Naive thymus-derived CD8-positive, alpha-beta T cell (primary cell): Measurements from ENCODE around the gene KPNA4. TPM values are rescaled to one million over a fixed set of nuclear protein-coding genes. Genes with fewer than 3 reads are reported as not detected.
A peak's percentile ranks its signal among the peaks of the same experiment; 100 is the strongest.
"Not testable (repeated sequence)": the region's sequence is repeated elsewhere in the genome, so short reads cannot be mapped to it uniquely, and the experiment has no call there.

Experiments
- ATAC-seq, 2 donors: fragments of 150-1000 bp; cut with Tn5 transposase in 1 of 2; sonication (Bioruptor Pico), chemical (Tn5 transposase) in 1 of 2; 1 replicate in 1 of 2; 2 replicates in 1 of 2; pipeline ENCODE4 v1.10.0; 2021; ENCODE audit warnings: mild to moderate bottlenecking in 2 of 2, moderate library complexity in 2 of 2
- POLR2A ChIA-PET: fragments of 350-600 bp; sonication (Branson Sonifier 250); formaldehyde crosslinking; loops from one replicate; lab custom pipeline; 2021; ENCODE audit warnings: antibody characterized with exemption; lab: Charles Lee
- DNase-seq, 10 donors: peaks; one replicate each; pipeline versions ENCODE4 v3.0.0 to v3.0.0-alpha.2; 2020 to 2022
- H3K27ac Mint-ChIP-seq, 10 donors: one replicate each; pipeline ENCODE4 v1.8.0; 2020 to 2022; ENCODE audit warnings: mild to moderate bottlenecking in 10 of 10, mixed read lengths in 10 of 10, moderate library complexity in 4 of 10, inconsistent platforms in 1 of 10
- H3K27me3 Mint-ChIP-seq, 5 donors: one replicate each; pipeline ENCODE4 v1.8.0; 2021 to 2022; ENCODE audit warnings: mixed read lengths in 5 of 5
- H3K36me3 Mint-ChIP-seq, 3 donors: one replicate each; pipeline ENCODE4 v1.8.0; 2020 to 2022; ENCODE audit warnings: mixed read lengths in 3 of 3, mild to moderate bottlenecking in 2 of 3, inconsistent platforms in 1 of 3
- H3K4me1 Mint-ChIP-seq, 4 donors: one replicate each; pipeline ENCODE4 v1.8.0; 2021 to 2022; ENCODE audit warnings: mixed read lengths in 4 of 4
- H3K4me3 Mint-ChIP-seq, 10 donors: one replicate each; pipeline ENCODE4 v1.8.0; 2020 to 2022; ENCODE audit warnings: mild to moderate bottlenecking in 10 of 10, mixed read lengths in 10 of 10, moderate library complexity in 6 of 10, inconsistent platforms in 1 of 10
- H3K9me3 Mint-ChIP-seq, 9 donors: one replicate each; pipeline ENCODE4 v1.8.0; 2020 to 2022; ENCODE audit warnings: mixed read lengths in 9 of 9, mild to moderate bottlenecking in 3 of 9, inconsistent platforms in 1 of 9, moderate library complexity in 1 of 9
- polyA plus RNA-seq, 3 donors: library from polyadenylated mRNA; unstranded; fragments of 300-500 nt; fragmentation: Illumina TruSeq; gene quantifications; one replicate each; pipeline ENCODE4 v1.2.3, GENCODE V29; 2021
- total RNA-seq, 8 experiments: library from RNA in 2 of 8; stranded (reverse) in 2 of 8; gene quantifications; one replicate each; pipeline ENCODE4 v1.2.3 and lab custom pipeline; 2021 to 2026

KPNA4 gene
- total and polyA plus RNA-seq, 5 experiments from 2014 or later, result 6.2 to 54.4 (median 8.1) TPM

- POLR2A ChIA-PET, result no interaction called here
- H3K27me3 Mint-ChIP-seq, result peaks cover 16 to 55% (median 26%) of the 10 kb centered on the region in 5 donors
- DNase-seq (no peak), ATAC-seq (no peak)
- peaks cover 4 to 33% (median 14%) of the 10 kb centered on the region in 9 donors for H3K9me3 Mint-ChIP-seq
- H3K4me3 Mint-ChIP-seq, result no peak overlapping the region
- H3K36me3 Mint-ChIP-seq, result peaks cover 0 to 30% (median 4%) of the 10 kb centered on the region in 3 donors
- H3K27ac Mint-ChIP-seq, result peak overlapping the region in 1 of 10 donors; percentile 11
- no peaks in the 10 kb centered on the region for H3K4me1 Mint-ChIP-seq
These were observed 21.7 kb upstream of the KPNA4 start for GRCh38 chr3:160587105-160587504.

- peak overlapping the region in 1 of 10 donors; percentile 11 for H3K27ac Mint-ChIP-seq
- peaks cover 16 to 59% (median 28%) of the 10 kb centered on the region in 5 donors for H3K27me3 Mint-ChIP-seq
- ATAC-seq (no peak), DNase-seq (no peak)
- H3K36me3 Mint-ChIP-seq, result peaks cover 0 to 34% (median 6%) of the 10 kb centered on the region in 3 donors
- peaks cover 5 to 37% (median 17%) of the 10 kb centered on the region in 9 donors for H3K9me3 Mint-ChIP-seq
- peaks cover 0 to 2% (median 0%) of the 10 kb centered on the region in 4 donors for H3K4me1 Mint-ChIP-seq
- POLR2A ChIA-PET, result no interaction called here
- H3K4me3 Mint-ChIP-seq, result no peak overlapping the region
These were observed 21.3 kb upstream of the KPNA4 start for GRCh38 chr3:160586679-160587078.

DNA sequence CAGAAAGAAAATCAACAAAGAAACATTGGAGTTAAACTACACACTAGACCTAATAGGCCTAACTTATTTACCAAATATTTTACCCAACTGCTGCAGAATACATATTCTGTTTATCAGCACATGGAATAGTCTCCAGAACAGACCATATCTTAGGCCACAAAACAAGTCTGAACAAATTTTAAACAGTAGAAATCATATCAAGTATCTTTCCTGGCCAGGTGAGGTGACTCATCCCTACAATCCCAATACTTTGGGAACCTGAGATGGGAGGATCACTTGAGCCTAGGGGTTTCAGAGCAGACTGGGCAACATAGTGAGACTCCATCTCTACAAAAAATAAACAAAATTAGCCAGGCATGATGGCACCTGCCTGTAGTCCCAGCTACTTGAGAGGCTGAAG is 18.1 kb upstream of the KPNA4 start:
- POLR2A ChIA-PET, result no interaction called here
- ATAC-seq (no peak), DNase-seq (no peak)
- Mint-ChIP-seq H3K4me1 (peaks cover 0 to 3% (median 0%) of the 10 kb centered on the region in 4 donors), H3K9me3 (peaks cover 8 to 42% (median 19%) of the 10 kb centered on the region in 9 donors), H3K4me3 (no peak overlapping the region), H3K27ac (no peak overlapping the region), H3K36me3 (peaks cover 0 to 34% (median 13%) of the 10 kb centered on the region in 3 donors), H3K27me3 (peaks cover 23 to 64% (median 25%) of the 10 kb centered on the region in 5 donors)

- Mint-ChIP-seq H3K27ac (no peak overlapping the region), H3K36me3 (peaks cover 0 to 31% (median 13%) of the 10 kb centered on the region in 3 donors), H3K4me1 (peaks cover 0 to 3% (median 0%) of the 10 kb centered on the region in 4 donors), H3K4me3 (no peak overlapping the region), H3K27me3 (peaks cover 19 to 62% (median 27%) of the 10 kb centered on the region in 5 donors), H3K9me3 (peaks cover 8 to 42% (median 17%) of the 10 kb centered on the region in 9 donors)
- no peak for DNase-seq
- no peak for ATAC-seq
- POLR2A ChIA-PET, result no interaction called here
These were observed 15.6 kb upstream of the KPNA4 start for GRCh38 chr3:160580938-160581337.

DNA sequence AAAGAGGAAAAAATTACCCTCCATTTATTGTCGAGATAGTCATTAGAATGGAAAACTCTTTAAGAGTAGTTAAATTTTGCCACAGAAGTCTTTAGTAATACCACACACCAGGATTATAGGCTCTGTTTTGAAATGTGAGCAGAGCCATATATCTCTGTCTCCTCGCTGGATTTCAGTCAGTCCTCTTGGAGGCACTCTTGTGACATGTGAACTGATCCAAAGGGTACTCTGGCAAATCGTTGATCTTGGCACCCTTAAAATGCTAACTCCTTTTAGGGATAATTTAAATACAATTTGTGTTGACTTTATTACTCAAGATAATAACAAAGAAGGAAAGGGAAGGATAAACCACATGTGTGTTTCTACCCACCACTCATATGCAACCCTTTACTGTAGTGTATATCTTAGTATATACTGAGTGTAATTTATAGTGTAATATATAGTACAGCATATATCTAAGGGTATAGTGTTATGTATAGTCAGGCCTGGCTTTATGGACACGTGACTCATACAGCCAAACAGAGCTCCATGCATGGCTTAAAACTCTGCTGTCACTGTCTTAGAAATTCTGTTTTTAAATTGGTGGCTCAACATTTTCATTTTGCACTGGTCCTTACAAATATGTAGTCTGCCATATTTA is 12.3 kb upstream of the KPNA4 start:
- H3K9me3 Mint-ChIP-seq, result peaks cover 6 to 23% (median 15%) of the 10 kb centered on the region in 9 donors
- no peak overlapping the region for H3K27ac Mint-ChIP-seq
- peaks cover 0 to 15% (median 9%) of the 10 kb centered on the region in 3 donors for H3K36me3 Mint-ChIP-seq
- DNase-seq (no peak), ATAC-seq (no peak)
- no peak overlapping the region for H3K4me3 Mint-ChIP-seq
- H3K4me1 Mint-ChIP-seq, result peaks cover 0 to 3% (median 0%) of the 10 kb centered on the region in 4 donors
- POLR2A ChIA-PET, result no interaction called here
- peaks cover 13 to 53% (median 22%) of the 10 kb centered on the region in 5 donors for H3K27me3 Mint-ChIP-seq

DNA sequence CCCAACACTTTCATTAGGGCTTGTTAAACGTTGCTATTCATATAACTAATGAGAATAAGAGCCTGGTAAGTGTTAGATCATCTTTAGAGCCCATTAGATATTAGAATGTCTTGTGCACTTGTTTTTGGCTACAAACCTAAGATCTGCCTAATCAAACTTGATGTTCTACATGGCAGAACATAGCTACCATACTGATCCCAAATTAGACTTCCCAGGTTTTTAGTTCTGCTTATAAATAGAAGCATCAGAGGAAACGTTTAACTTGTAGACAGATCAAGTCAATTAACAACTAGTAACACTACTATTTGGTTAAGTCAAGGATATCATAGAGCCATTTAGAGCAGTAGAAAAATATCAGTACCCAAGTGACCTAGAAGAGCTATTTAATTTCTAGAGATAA is 11.7 kb upstream of the KPNA4 start:
- DNase-seq (no peak), ATAC-seq (no peak)
- Mint-ChIP-seq H3K36me3 (peaks cover 0 to 9% (median 9%) of the 10 kb centered on the region in 3 donors), H3K27me3 (peaks cover 13 to 49% (median 22%) of the 10 kb centered on the region in 5 donors), H3K4me1 (peaks cover 0 to 3% (median 0%) of the 10 kb centered on the region in 4 donors), H3K9me3 (peaks cover 6 to 18% (median 13%) of the 10 kb centered on the region in 9 donors), H3K27ac (no peak overlapping the region), H3K4me3 (no peak overlapping the region)
- POLR2A ChIA-PET, result no interaction called here

DNA sequence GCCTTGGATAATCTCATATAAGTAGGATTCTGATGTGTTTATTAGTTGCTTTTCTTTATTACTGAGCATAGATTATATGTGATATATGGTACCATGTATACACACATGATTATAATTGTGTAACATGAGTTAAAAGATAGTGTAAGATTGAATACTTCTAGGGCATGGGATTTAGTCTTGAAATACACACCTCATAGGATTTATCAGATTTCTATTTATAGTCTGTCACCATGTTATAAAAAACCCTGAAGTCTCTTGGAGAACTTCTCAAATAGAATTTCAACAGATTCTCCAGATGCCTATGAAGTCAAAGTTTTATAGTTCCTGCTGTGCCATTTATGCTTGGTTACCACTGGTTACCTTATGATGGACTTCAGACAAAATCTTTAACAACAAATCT is 11.2 kb upstream of the KPNA4 start:
- Mint-ChIP-seq H3K27me3 (peaks cover 11 to 44% (median 19%) of the 10 kb centered on the region in 5 donors), H3K4me3 (no peak overlapping the region), H3K9me3 (peaks cover 5 to 13% (median 9%) of the 10 kb centered on the region in 9 donors), H3K36me3 (peaks cover 0 to 6% (median 4%) of the 10 kb centered on the region in 3 donors), H3K4me1 (peaks cover 0 to under 1% (median 0%) of the 10 kb centered on the region in 4 donors), H3K27ac (no peak overlapping the region)
- DNase-seq (no peak), ATAC-seq (no peak)
- POLR2A ChIA-PET, result no interaction called here

- Mint-ChIP-seq H3K27me3 (peaks cover 9 to 35% (median 17%) of the 10 kb centered on the region in 5 donors), H3K4me1 (no peaks in the 10 kb centered on the region), H3K36me3 (peaks cover 0 to 2% (median 0%) of the 10 kb centered on the region in 3 donors), H3K4me3 (no peak overlapping the region), H3K9me3 (peaks cover 0 to 4% (median 2%) of the 10 kb centered on the region in 9 donors), H3K27ac (no peak overlapping the region)
- DNase-seq (no peak), ATAC-seq (no peak)
- POLR2A ChIA-PET, result no interaction called here
These were observed 10.2 kb upstream of the KPNA4 start for GRCh38 chr3:160575589-160575988.

DNA sequence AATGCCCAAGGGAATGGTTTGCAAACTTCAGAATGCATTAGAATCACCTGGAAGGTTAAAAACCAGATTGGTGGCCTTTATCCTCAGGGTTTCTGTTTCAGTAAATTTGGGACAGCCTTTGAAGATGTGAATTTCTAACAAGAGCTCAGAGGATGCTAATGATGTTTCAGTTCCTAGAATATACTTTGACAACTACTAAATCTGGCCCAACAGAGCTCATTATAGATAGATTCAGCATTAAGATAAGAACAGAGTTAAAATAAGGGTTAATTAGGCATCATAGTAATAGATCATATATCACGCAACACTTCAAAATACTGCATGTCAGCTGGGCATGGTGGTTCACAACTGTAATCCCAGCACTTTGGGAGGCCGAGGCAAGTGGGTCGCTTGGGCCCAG is 9.3 kb upstream of the KPNA4 start:
- Mint-ChIP-seq H3K27ac (no peak overlapping the region), H3K4me3 (no peak overlapping the region)
- POLR2A ChIA-PET, result no interaction called here

DNA sequence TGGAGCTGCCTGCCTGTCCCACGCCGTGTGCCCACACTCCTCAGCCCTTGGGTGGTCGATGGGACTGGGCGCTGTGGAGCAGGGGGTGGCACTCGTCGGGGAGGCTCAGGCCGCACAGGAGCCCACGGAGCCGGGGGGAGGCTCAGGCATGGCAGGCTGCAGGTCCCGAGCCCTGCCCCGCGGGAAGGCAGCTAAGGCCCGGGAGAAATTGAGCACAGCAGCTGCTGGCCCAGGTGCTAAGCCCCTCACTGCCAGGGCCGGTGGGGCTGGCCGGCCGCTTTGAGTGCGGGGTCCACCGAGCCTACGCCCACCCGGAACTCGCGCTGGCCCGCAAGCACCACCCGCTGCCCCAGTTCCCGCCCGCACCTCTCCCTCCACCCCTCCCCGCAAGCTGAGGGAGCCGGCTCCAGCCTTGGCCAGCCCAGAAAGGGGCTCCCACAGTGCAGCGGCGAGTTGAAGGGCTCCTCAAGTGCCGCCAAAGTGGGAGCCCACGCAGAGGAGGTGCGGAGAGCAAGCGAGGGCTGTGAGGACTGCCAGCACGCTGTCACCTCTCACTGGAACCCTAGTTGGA is 8.7 kb upstream of the KPNA4 start:
- H3K9me3 Mint-ChIP-seq, result peaks cover 0 to 15% (median 2%) of the 10 kb centered on the region in 9 donors
- POLR2A ChIA-PET, result not testable (repeated sequence)

More for the DNA sequence above, 9.3 kb upstream of the KPNA4 start:
- DNase-seq, result no peak
- H3K27me3 Mint-ChIP-seq, result peaks cover 9 to 31% (median 15%) of the 10 kb centered on the region in 5 donors
- ATAC-seq, result no peak
- peaks cover 0 to 12% (median 2%) of the 10 kb centered on the region in 9 donors for H3K9me3 Mint-ChIP-seq
- peaks cover 0 to 7% (median 6%) of the 10 kb centered on the region in 3 donors for H3K36me3 Mint-ChIP-seq
- no peaks in the 10 kb centered on the region for H3K4me1 Mint-ChIP-seq

GRCh38 chr3:160569894-160570652 is 4.7 kb upstream of the KPNA4 start:
- H3K4me3 Mint-ChIP-seq, result no peak overlapping the region
- peaks cover 13 to 20% (median 17%) of the 10 kb centered on the region in 4 donors for H3K4me1 Mint-ChIP-seq
- ATAC-seq, result no peak
- POLR2A ChIA-PET, result no interaction called here
- DNase-seq, result no peak
- peaks cover 0 to 28% (median 13%) of the 10 kb centered on the region in 9 donors for H3K9me3 Mint-ChIP-seq
- H3K36me3 Mint-ChIP-seq, result peaks cover 0 to 15% (median 12%) of the 10 kb centered on the region in 3 donors
- H3K27ac Mint-ChIP-seq, result no peak overlapping the region
- H3K27me3 Mint-ChIP-seq, result peaks cover 0 to 3% (median 0%) of the 10 kb centered on the region in 5 donors

More for the DNA sequence above, 8.7 kb upstream of the KPNA4 start:
- not testable (repeated sequence) for H3K36me3 Mint-ChIP-seq, H3K27ac Mint-ChIP-seq, H3K4me1 Mint-ChIP-seq, ATAC-seq, H3K4me3 Mint-ChIP-seq, DNase-seq
- H3K27me3 Mint-ChIP-seq, result peaks cover 7 to 31% (median 14%) of the 10 kb centered on the region in 5 donors

- H3K4me3 Mint-ChIP-seq, result no peak overlapping the region
- POLR2A ChIA-PET, result interaction anchor here (0.9 kb wide), 1 partner anchor 119 kb away, joined by 3 read pairs; the partner anchor contains the start of gene TRIM59
- H3K9me3 Mint-ChIP-seq, result peaks cover 0 to 28% (median 13%) of the 10 kb centered on the region in 9 donors
- DNase-seq, result no peak
- peaks cover 15 to 24% (median 22%) of the 10 kb centered on the region in 4 donors for H3K4me1 Mint-ChIP-seq
- peaks cover 0 to 15% (median 12%) of the 10 kb centered on the region in 3 donors for H3K36me3 Mint-ChIP-seq
- peak overlapping the region in 1 of 10 donors; percentile 3 for H3K27ac Mint-ChIP-seq
- H3K27me3 Mint-ChIP-seq, result no peaks in the 10 kb centered on the region
- ATAC-seq, result no peak
These were observed 3.6 kb upstream of the KPNA4 start for GRCh38 chr3:160568989-160569388.
